NCI-H460 (cell line): Measurements from ENCODE around the gene SMIM3. TPM values are rescaled to one million over a fixed set of nuclear protein-coding genes. Genes with fewer than 3 reads are reported as not detected.

Source experiments
- DNase-seq: peaks from one replicate; pipeline ENCODE4 v3.0.0-alpha.2; 2016; ENCODE audit warnings: low read depth; ENCODE audit errors: extremely low read depth
- total RNA-seq: library from RNA; depleted of rRNA; stranded (reverse); fragments of >200 nt; shearing (Covaris generic); gene quantifications from 2 replicates; pipeline ENCODE4 v1.2.3, GENCODE V29; 2014

The SMIM3 gene
- total RNA-seq, 1 experiment from 2014 or later: 8.2 TPM

DNA sequence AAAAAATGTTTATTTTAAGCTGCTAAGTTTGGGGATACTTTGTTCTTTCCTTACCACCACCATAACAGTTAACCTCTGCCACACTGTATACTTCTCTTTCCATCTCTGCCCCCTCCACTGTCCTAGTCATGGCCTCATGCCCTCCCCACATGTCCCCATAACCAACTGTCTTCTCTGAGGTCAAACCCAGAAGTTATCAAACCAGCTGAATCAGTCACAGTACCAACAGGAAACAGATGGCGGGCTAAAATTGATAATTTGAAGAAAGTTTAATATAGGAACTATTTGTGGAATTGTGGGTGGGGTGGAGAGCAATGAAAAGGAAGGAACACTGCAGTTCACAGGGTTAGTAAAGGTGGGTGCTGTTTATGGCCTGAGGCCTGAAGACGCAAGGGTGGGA, 14.0 kb upstream of the SMIM3 start:
- no peak for DNase-seq

DNA sequence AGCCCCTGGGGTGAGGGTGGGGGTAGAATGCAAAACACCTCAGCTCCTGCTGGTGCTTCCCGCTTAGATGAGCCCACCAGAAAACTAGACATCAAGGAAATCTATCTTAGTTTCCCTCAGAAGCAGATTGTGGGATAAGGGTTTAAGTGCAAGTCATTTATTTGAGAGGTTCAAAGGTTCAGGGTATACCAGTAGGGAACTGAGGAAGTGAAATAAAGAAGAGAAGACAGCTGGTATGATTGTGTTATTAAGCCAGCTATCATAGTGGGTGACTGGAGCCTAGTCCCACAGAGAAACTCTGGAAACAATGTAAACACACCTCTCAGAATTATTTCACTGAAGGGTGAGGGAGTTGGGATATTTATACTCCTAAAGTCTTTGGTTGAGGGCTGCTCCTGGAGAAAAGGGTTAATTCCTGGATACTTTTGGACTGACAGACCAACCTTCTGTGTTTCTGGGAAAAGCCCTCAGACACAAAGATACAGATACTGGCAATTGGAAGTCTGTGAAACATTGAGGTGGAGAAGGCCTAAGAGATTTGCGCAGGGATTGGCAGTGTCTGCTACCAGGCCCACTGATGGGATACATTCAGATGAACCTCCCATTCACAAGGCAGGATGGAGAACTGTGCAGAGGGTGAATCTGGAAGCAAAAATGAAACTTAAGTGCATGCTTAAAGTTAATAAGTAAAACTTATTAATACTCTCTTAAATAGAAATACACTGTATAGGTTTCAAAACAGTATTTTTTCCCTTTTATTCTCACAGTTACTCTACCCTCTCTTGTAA, 13.4 kb upstream of the SMIM3 start:
- DNase-seq: no peak

DNA sequence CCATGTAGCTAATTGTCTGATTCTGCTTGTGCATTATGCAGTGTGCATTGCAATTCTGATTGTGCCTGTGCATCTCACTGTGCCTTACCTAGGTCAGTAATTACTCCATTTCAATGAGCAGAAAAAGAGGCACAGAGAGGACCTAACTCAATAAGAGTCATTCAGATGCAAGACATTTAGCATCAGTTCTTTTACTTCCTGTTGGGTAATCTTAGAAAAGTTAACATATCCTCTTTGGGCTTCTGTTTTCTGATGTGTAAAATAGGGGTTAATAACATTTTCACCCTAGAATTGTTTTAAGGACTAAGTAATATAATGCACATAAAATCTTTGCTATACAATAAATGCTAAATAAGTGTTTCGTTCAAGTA, 12.8 kb upstream of the SMIM3 start:
- DNase-seq: no peak

DNA sequence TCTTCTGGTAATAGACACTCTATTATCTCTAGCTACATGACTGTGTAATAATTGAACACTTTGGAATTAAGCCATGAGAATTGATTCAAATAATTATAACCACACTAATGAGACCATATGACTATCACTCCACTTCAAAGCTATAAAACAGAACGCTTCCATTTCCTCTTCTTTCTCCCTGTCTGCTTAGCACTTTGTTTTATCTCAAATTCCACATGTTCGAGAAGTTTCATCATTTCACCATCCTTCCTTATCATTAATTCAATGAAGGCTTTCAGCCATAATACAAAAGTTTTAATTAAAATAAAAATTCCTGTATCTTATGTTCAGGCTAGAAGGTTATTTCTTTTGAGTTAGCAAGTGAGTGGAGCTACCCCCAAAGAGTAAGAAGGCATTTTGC, 12.3 kb upstream of the SMIM3 start:
- DNase-seq: no peak

DNA sequence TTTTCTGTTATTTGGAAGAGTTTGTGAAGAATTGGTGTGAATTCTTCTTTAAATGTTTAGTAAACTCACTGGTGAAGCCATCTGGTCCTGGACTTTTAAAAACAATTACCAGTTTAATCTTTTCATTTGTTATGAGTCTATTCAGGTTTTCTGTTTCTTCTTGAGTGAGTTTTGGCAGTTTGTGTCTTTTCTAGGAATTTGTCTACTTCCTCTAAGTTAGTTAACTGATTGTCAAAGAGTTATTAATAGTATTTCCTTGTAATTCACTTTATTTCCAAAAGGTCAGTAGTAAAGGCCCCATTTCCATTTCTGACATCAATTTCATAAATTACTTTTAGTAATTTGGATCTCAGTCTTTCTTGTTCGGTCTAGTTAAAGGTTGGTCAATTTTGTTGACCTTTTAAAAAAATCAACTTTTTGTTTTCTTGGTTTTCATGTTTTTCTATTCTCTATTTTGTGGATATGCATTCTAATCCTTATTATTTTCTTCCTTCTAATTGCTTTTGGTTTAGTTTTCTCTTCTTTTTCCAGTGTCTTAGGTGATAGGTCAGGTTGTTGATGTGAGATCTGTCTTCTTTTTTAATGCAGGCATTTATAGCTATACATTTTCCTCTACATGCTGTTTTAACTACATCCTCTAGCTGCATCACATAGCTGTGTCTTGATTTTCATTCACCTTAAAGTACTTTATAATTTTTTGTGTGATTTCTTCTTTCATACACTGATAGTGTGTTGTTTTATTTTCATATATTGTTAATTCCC, 7.3 kb upstream of the SMIM3 start:
- no peak for DNase-seq

DNA sequence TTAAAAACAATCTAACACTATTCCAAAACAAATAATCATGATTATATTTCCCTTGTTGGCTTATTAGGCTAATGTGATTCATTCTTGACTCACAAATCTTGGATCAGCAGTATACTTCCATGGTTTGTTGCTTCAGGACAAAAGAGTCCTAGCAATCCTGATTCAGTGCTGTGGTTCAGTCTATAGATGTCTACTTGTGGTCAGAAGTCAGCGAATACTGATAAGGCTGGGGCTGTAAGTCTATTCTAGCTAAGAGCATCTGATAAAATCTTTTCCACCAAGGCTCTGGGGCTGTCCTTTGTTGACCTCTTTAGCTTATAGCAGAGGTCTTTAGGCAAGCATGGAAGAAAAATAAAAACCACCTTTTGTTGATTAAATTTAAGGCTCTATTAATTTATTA, 4.4 kb upstream of the SMIM3 start:
- no peak for DNase-seq

DNA sequence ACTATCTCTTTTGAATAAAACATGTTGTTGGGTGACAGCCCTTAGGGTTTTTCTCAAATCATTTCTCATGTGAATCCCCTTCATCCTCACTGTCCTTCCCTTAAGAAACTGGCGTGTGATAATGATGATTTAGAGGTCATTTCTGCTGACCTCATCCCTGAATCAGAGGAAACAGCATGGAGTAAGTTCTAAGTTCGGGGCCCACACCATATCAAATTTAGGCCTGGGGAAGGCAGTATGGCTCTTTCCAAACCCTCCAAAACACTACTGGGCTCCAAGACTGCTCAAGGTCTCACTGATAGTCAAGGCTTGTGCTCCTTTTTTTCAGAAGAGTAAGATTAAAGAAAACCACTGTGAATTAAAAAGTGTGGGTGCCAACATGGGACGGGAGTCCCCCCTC, 872 bp upstream of the SMIM3 start:
- no peak for DNase-seq

DNA sequence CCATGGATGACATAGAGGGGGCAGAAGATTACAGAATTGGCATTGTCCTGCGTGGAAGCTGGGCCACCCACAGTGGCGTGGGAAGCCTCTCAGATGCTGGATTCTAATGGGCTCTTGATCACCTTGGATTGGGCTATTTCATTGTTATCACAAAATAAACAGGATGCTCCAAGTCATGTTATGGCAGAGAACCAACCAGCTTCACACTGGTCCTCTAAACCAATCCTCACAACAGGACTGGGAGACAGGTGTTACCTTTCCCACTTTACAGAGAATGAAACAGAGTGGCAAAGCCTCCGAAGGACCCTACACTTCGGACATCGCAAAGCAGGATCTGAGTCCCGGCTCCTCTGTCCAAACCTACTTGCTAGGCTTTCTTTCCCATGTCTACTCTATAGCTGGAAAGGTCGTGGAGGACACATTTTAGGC, 455 bp upstream of the SMIM3 start:
- DNase-seq: no peak

DNA sequence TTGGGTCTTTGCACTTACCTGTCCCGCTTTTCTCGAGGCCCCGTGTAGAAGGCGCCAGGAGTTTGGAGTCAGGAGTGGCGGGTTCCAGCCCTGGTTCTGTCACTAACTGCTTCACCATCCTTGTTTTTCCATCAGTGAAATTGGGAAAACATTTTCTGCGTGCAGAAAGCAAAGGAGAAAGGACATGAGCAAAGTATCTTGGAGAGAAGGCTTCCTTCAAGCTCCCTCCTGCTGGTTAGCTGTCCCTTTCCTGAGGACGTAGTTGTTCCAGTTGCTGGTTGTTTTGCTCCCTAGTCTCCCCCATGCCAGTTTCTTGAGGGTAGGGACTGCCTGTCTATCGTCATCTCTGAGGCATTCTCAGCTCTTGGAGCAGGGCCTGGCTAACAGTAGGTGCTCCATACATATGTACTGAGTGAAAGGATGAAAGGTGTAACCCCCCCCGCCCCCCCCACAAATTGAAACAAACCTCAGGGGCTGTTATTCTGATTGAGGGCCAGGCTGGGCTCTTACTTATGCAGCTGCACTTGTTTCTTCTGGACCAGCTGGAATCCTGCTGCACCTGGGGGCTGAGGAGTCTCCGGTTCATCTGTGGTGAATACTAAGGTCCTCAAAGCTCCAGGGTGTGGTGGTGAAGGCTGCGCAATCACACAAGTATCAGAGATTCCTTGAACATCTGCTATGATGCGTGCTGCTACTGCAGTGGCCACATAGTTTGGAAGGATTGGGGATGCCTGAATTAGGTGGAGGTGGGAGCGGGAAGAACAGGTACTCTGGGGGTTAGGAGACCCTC, 1.0 kb downstream of the SMIM3 start:
- no peak for DNase-seq

DNA sequence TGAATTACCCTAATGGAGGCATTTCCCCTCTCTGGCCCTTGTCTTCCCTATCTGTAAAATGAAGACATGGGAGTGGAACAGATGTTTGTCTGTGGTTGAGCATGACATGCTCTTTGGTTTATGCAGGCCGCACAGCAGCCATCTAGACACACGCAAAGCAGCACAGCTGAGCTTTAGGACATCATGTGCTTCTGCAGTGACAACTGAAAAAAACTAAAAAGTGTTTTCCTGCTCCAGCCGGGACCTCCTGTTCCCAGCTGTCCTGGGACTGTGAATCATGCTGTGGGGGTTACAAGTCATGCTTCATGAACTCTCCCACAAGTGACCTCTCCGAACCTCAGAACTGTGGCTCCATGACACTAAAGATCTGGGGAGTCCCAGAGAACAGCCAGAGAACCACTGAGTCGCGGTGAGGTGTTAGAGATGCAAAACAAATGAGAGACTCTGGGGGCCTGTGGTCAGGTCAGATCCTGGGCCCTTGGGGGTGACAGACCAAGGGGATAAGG, 1.7 kb downstream of the SMIM3 start:
- no peak for DNase-seq

DNA sequence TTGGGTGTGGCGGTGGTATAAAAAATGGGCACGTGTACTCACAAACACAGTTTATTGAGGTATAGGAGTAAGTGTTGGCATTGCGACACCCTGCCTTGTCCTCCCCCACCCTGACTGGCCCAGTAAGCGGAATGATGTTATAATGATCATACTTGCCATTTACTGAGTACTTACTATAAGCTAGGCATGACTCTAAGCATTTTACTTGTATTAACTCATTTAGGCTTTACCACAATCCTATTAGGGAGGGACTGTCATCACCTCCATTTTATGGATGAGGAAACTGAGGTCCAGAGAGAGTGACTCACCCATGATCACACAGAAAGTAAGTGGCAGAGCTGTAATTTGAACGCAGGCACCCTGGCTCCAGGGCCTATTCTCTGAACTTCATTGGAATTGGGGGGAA, 2.3 kb downstream of the SMIM3 start:
- no peak for DNase-seq

DNA sequence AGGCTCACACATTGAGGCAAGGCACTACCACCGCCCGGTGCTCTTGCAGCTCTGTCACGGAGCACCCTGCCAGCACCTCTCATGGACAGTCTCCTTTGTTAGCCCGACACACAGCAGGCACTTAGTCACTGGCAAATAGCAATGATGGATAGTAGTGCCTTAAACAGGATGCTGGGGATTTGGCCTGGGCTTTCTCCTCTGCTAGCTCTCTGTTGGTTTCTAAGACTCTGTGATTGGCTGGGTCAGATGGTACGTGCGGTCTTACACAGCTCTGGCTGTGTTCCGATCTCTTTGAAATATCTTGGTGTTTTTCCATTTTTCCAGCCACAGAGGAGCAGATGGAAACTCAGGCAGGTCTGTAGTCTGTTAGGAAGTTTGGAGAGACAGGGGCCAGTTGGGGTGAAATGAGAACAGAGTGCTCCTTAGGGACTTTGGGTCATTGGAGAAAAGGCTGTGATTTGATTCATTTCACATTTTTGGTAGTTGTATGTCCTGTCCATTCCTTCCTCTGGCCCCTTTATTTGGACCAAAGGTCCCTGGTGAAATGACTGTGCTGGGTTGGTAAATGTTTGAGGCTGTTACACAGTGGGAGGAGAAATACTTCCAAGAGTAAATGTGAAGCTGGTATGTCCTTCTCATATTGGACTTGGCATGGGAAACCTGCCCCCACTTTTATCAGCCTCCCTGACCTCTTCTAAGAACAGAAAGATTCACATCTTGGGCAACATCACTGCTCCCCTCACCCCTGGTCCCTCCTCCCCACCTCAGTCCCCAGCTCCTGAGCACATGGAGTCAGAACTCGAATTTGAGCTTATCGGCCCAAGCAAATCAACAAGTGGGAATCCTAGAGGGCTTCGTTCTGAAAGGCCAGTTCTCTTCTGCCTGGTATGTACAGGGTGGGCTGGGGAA, 3.4 kb downstream of the SMIM3 start:
- DNase-seq: no peak

DNA sequence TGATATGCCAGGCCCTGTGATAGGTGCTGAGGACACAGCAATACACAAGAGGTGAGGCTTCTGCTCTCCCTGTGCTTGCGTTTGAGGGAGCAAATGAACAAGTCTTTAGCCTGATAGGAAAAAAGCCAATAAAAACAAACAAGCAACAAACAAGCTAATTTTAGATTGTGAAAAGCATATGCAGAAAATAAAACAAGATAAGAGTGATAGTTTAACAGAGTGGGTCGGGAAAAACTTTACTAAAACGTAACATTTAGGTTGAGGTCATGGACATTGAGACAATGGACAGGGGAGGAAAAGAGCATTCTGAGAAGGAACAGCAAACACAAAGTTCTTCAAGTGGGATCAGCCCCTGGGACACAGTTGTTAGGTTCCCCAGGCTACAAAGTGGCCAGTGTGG, 4.3 kb downstream of the SMIM3 start:
- no peak for DNase-seq

DNA sequence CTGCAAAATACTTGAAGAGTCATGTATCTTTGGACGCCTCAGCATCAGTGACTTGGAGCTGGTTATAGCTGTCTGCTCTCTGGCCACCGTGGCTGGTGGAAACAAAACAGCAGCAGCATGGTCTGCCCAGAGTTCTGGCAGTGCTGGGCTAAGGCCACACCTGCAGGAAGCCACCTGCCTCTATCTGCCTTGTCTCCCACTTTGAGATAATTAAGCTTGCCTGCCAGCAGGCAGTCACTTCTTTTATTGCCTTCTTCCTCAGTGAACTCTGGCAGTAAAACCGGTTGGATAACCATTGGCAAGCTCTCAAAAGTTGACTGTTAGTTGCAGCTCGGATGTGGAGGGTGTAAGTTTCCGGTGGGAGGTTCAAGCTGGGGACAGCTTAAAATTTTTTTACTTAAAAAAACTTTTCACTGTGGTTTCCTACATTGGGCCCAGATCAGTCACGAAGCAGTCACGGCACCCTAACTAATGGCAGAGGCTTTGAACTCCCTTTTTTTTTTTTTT, 4.9 kb downstream of the SMIM3 start:
- DNase-seq: no peak

DNA sequence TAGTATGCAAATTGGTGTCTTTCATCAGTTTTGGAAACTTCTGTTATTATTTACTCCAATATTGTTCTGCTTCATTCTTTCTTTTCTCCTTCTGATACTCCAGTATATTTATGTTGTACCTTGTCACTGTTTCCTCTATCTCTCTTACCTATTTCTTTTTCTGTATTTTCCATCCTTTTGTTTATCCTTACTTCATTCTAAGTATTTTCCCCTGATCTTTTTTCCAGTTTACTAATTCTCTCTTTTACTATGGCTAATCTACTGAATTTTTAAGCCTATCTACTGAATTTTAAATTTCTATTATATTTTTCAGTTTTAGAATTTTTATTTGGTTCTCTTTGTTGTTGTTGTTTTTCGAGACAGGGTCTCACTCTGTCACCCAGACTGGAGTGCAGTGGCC, 7.4 kb downstream of the SMIM3 start:
- DNase-seq: no peak

DNA sequence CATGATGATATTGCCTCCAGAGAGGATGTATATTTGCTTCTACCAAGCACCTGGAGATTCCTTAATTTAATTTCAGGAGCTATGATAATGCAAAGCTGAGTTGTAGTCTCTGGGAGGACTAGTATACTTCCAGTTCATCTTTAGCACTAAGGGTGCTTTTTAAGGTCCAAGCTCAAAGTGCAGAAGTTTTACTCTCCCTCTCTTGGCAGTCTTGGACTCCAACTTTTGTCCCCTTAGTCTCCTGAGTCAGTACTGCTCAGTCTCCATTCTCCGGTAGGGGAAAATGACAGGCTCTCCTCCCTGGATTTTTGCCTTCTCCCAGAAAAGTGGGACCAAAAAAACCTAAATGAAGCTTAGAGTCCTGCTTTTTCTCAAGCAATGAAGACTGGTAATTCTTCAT, 8.3 kb downstream of the SMIM3 start:
- DNase-seq: no peak

DNA sequence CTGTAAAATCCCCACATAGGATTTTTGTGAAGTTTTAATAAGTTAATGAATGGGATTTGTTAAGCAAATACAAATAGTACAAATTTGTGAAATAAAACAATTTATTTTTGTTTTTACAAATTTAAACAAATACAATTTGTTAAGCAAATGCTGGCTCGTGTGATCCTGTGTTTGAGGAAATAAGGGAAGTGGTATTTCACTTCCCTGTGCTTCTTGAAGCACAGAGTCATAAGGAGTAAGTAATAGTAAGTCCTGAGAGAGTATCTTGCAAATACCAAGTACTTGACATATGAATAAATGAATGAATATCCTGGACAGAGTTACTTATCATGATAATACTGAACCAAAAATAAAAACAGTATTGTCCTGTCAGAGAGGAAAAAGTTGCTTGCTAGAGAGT, 9.1 kb downstream of the SMIM3 start:
- DNase-seq: no peak

DNA sequence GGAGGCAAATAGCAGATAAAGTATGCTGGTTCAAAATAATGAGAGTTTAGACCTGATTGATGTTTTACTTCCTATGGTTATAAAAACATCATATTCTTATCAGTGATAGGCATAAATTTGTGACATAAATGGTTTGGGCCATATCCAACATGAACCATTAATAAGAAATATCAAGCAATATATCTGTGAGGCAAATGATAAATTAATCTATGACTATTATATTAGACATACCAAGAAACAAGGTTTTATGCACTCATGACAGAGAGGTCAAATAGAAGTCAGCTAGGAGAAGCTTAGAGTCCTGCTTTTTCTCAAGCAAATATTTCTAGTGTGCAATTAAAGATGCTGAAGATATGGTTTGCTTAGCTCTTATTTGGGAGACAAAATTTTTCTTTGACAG, 10.4 kb downstream of the SMIM3 start:
- DNase-seq: no peak

DNA sequence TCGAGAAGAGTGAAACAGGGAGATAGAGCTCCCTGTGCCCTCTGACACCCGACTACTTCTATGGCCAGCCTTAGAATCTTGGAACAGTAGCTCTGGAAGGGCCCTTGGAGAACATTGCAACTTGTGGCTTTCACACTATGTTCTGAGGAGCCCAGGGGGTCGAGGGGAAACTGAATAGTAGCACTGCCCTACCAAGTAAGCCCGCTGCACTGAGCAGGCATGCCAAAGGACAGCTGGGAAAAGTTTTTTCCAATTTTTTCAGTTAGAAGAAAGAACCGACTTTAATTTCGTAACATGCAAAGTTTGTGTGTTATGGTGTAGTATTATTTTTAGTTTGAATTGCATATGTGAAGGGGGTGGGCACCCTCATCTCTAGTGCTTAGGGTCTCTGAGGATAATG, 10.9 kb downstream of the SMIM3 start:
- DNase-seq: no peak

DNA sequence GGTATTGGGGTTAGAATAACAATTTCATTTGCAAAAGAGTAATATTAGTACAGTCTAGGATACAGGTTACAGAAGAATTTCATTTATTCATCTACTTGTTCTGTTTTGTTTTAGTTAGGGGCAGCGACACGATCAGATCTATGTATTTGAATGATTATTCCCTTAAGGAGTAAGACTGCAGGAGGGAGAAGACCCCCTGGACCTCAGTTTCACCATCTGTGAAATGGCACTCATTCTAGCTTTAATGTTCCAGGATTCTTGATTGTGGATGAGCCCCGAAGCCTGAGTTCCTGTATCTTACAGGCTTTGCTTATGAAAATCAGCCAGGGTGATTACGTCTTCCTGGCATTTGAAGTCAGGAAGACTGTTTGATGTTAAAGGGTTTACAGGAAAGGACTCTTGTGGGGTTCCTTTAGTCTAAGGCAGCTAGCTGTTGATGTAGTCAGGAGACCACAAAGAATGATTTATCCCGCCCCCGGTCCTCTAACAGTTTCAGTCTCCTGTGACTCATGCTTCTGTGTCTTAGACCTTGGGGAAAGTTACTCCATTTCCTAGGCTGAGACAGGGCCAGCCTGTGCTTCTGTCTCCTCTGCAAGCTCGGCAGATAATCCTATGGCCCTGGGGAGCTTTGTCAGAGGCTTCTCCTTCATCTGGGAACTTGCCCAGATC, 11.5 kb downstream of the SMIM3 start:
- no peak for DNase-seq
